Right cardiac atrium (tissue), 5 donors: ENCODE data around the gene TNFSF8. TPM values are rescaled to one million over a fixed set of nuclear protein-coding genes. Genes with fewer than 3 reads are reported as not detected.

ENCODE experiments used
- ATAC-seq, 2 donors: fragments of 200-7000 bp; cut with Tn5 transposase; one replicate each; pipeline versions ENCODE4 v1.8.0 to v1.9.1; 2020; ENCODE audit warnings: moderate library complexity in 2 of 2, mild to moderate bottlenecking in 1 of 2
- DNase-seq, 3 donors: peaks; one replicate each; pipeline ENCODE4 v3.0.0-alpha.2; 2020
- H3K27ac ChIP-seq: one replicate; pipeline ENCODE4 v1.5.1; 2013; ENCODE audit warnings: mild to moderate bottlenecking, low read length, control low read depth, moderate library complexity
- H3K27me3 ChIP-seq: one replicate; pipeline ENCODE4 v1.6.1; 2013; ENCODE audit not compliant: control insufficient read depth, insufficient read depth
- H3K4me1 ChIP-seq: one replicate; pipeline ENCODE4 v1.6.1; 2013; ENCODE audit warnings: low read length; ENCODE audit not compliant: control insufficient read depth, insufficient read depth
- H3K4me3 ChIP-seq: one replicate; pipeline ENCODE4 v1.5.1; 2013; ENCODE audit warnings: low read length, control low read depth
- H3K9me3 ChIP-seq: one replicate; pipeline ENCODE4 v1.6.1; 2013; ENCODE audit warnings: low read length; ENCODE audit not compliant: control insufficient read depth
- WGBS: extraction: QIAGEN DNeasy Blood & Tissue Kit; methylation state at CpG from one replicate; pipeline ENCODE4 v1.1.7; 2013; 5-methylcytosine and 5-hydroxymethylcytosine counted together
- intact Hi-C, 4 donors: fragments of 100-400 bp; cut with DNase I; formaldehyde crosslinking; loops; one replicate each; pipeline versions ENCODE4 v1.11.0 to v1.14.0; 2022 to 2023
- polyA plus RNA-seq: library from polyadenylated mRNA; stranded (reverse); fragments of 200-250 nt; gene quantifications from one replicate; pipeline ENCODE4 v1.2.3, GENCODE V29; 2013
- total RNA-seq, 4 donors: library from RNA; stranded (reverse); fragmentation: NEBNext Ultra II Directional; extraction: Animal tissue kit (Norgen Biotek cat#: 25700); gene quantifications; one replicate each; pipeline ENCODE4 v1.2.1, GENCODE V29; 2021
- donor health status: healthy with polysubstance abuse.
- donor health status: DM: no; HTN: yes; CAD: no.
- donor health status: DM: no; HTN: no; CAD: no.
- donor health status: DM: no; HTN: yes; CAD: no; lungs with severe emphysema.
- donor health status: DM: yes; HTN: yes; CAD: no.

The TNFSF8 gene
- total and polyA plus RNA-seq, 5 donors = 0.18 to 1.0 (median 0.86) TPM

DNA sequence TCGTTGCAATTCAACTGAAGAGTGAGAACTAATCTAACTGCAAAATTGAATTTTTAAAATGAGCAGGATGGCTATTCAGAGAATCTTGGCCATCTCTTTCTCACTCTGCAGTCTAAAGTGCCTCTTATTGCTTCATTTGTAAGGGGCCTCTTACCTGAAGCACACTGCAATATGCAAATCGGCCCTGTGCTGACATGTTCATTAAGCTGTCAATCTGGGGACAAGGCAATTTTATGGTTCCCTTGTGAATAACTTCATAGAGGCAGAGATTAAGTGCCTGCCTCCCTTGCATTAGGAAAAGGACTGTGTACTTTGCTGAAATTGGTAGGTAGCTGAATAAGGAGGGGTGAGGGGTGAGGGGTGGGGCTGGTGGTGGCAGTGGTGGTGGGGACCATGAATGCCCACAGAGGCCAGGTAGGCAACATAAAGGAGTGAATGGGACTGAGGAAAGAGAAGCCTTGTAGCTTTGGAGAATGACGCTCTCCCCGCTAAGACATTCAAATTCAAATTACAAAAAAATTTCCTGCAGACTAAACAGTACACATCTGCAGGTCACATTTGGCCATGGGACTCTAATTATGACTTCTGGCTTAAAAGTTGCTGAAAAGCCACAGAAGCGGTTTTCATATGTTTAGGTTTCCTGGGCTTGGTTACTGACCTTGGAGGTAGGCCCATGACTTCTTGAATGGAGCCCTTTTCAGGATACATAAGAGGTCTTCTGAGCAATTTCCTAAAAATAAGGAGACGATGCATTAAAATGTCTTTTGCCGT, 25.0 kb downstream of the TNFSF8 start:
- H3K9me3 ChIP-seq = no peaks in the 10 kb centered on the region
- intact Hi-C loops = loop anchor here in 3 of 4 donors (5.0 kb wide), 2 partner anchors 158 to 168 kb away; no protein-coding TSS in a partner anchor
- no peak overlapping the region for H3K4me3 ChIP-seq
- H3K27ac ChIP-seq = no peak overlapping the region
- 81% methylated on average over 7 of the region's 7 CpGs for WGBS
- H3K4me1 ChIP-seq = no peaks in the 10 kb centered on the region
- no peaks in the 10 kb centered on the region for H3K27me3 ChIP-seq
- ATAC-seq = no peak
- no peak for DNase-seq

DNA sequence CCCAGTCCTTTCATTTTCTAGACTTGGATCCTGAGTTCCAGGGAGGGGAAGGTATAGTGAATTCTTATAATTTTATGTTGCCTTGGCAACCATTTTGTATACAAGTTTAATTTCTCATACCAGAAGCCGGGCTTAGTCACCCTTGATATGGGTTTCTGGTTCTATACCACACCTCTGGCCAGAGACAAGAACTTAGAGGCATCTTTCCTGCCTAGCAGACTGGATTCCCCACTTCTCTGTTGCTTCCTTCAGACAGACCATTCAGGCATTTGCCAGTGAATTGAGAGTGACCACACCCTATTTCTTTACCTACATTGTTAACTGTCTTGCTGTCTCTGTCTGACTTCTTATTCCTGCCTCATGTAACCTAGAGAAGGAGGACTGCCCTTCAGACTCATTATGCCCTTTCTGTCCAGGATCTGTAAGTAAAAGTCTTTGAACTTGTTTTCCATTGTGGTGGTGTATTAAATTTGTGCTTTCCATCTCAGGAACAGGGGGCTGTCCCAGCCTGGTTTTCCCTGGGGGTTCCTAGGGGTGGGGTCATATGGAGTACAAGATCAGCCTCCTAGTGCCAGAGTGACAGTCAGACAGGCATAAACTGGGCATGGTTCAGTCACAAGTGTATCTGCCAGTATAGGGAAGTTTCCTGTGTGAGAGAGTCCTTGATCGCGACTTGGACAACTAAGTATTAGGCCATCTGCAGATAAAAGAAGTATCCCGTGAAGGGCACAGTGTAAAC, 27.4 kb downstream of the TNFSF8 start:
- H3K27ac ChIP-seq = no peak overlapping the region
- DNase-seq = no peak
- no peak overlapping the region for H3K4me3 ChIP-seq
- WGBS = 78% methylated on average over 4 of the region's 4 CpGs
- intact Hi-C loops = no loop called here
- H3K9me3 ChIP-seq = no peaks in the 10 kb centered on the region
- ATAC-seq = no peak
- no peaks in the 10 kb centered on the region for H3K4me1 ChIP-seq
- H3K27me3 ChIP-seq = no peaks in the 10 kb centered on the region

DNA sequence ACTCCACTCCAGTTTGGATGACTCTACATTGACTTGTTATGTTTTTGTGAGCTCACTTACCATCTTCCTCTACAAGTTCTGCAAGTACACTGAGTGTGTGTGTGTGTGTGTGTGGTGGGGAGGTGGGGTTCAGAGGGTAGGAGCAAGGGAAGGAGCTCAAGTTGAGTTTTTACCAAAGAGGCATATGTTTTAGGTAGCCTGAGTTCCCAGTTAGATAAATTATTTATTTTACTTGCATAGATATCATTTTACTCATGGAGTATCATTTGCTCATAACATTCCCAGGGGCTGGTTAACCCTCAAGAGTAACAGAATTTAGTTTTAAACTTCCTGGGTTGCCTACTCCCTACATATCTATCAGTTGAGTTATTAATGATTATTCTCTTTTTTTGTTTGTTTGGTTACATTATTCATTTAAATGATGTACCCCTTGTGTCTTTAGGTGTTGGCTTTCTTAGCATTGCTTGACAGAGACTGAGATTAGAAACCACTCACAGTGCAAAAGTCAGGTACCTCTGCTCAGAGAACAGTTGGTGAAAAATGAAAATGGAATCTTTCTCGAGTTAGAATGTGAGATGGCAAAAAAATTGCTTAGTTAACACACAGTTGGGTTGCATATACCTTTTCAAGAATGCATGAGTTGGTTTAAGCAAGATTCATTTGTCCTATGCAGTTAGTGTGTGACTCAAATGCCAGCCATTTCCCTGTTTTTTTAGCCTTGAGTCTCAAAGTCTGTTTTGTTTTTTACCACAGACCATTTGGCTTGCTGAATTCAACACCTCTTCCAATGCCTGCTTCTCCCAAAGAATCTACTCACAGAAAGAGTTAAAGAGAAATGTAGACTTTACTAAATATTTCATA, 29.2 kb downstream of the TNFSF8 start:
- no peak overlapping the region for H3K27ac ChIP-seq
- DNase-seq (no peak), ATAC-seq (no peak)
- no peaks in the 10 kb centered on the region for H3K9me3 ChIP-seq
- no peak overlapping the region for H3K4me3 ChIP-seq
- H3K4me1 ChIP-seq = no peaks in the 10 kb centered on the region
- intact Hi-C loops = no loop called here
- H3K27me3 ChIP-seq = no peaks in the 10 kb centered on the region
- WGBS = 69% methylated on average over 1 of the region's 1 CpG

DNA sequence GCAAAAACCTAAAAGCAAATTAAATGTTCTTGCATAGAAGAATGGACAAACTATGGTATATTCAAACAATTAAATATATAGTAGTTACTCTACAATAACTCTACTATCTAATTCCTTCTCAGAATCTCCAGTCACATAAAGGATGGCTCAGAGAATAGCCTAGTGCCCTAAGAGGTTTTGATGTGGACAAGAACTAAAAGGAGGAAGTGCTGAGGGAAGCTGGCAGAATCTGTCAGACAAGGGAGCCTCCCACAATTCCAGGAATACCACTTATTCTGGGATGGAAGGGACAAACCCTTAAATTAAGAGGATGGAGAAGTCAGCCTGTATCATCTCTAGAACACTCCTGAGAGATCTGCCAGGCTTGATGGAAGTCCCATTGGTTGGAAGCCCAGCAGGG, 30.4 kb downstream of the TNFSF8 start:
- H3K4me1 ChIP-seq = peaks cover 3% of the 10 kb centered on the region
- H3K27me3 ChIP-seq = no peaks in the 10 kb centered on the region
- H3K4me3 ChIP-seq = no peak overlapping the region
- H3K27ac ChIP-seq = no peak overlapping the region
- intact Hi-C loops = no loop called here
- ATAC-seq (no peak), DNase-seq (no peak)
- H3K9me3 ChIP-seq = no peaks in the 10 kb centered on the region

DNA sequence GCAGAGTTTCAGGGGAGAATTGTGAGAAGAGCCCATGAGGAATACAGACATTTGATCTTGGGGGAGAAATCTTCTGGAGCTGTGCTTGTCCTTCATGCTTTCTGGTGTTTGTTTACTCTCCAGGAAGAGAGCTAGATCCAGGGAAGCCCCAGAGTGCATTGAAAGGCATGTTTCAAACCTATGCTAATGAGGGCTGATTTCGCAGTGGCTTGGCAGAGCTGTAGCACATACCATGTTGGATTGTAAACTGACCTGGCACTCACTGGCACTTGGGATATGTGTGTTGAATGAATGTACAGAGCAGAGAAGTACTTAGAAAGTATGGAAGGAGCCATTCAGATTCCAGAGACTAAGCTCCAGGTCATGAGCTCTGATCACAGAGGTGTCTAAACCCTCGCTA, 30.9 kb downstream of the TNFSF8 start:
- intact Hi-C loops = no loop called here
- H3K4me1 ChIP-seq = peaks cover 4% of the 10 kb centered on the region
- no peaks in the 10 kb centered on the region for H3K27me3 ChIP-seq
- no peak overlapping the region for H3K27ac ChIP-seq
- 78% methylated on average over 2 of the region's 2 CpGs for WGBS
- H3K9me3 ChIP-seq = no peaks in the 10 kb centered on the region
- H3K4me3 ChIP-seq = no peak overlapping the region
- ATAC-seq (no peak), DNase-seq (no peak)

DNA sequence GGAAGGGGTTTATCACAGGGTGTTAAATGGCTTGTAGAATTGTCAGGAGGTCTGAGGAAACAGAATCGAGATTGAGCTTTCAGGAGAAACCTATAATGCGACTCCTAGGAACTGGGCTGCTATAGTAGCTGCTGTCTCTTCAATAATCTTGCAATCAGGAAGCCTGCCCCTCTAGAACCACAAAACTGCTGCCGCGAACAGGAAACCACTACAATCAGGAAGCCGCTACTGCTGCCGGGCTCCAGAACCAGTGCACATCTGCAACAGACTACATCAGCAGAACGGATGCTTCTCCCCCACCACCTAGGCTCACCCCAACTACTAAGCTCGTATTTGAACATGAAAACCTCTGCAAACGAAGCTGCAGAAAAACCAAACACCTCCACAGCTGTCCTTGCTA, 31.6 kb downstream of the TNFSF8 start:
- peak in 1 of 2 donors; percentile 74 for ATAC-seq
- Histone ChIP-seq H3K9me3 (no peaks in the 10 kb centered on the region), H3K27ac (no peak overlapping the region), H3K27me3 (no peaks in the 10 kb centered on the region), H3K4me1 (peaks cover 4% of the 10 kb centered on the region), H3K4me3 (no peak overlapping the region)
- DNase-seq = peak; percentile 28 to 78 (median 75)
- 52% methylated on average over 9 of the region's 9 CpGs for WGBS
- intact Hi-C loops = no loop called here

DNA sequence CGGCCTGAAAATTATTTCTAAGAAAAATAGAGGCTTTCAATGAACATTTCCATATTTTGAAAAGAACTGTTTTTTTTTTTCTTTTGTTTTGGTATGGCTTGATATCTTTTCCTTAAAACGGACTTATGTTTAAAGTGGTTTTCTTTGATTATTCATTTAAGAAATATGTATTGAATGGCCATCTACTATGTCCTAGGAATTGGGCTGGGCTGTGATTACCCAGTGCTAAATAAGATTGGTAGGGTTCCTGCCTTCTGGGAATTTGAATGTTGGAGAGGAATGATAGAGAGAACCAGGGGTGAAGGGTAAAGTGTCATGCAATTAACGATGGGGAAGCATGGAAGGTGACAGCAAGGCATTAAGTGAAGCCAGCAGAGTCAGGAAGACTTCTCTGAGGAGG, 33.2 kb downstream of the TNFSF8 start:
- Histone ChIP-seq H3K4me1 (peaks cover 4% of the 10 kb centered on the region), H3K4me3 (no peak overlapping the region), H3K9me3 (no peaks in the 10 kb centered on the region), H3K27me3 (no peaks in the 10 kb centered on the region), H3K27ac (no peak overlapping the region)
- 71% methylated on average over 3 of the region's 3 CpGs for WGBS
- DNase-seq (no peak), ATAC-seq (no peak)
- intact Hi-C loops = no loop called here

DNA sequence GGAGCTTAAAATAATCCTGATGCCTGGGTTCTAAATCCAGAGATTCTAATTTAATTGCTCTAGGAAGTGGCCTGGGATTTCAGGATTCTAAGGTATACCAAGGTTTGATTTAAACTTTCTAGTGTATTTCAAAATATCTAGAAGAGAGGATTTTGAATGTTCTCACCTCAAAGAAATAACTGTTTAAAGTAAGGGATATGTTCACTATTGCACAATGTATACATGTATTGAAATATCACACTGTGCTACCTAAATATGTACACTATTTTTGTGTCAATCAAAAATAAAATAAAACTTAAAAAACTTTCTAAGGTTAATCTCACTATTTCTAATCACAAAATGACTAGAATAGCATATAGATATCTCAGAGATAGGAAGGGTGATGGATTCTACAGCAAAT, 34.0 kb downstream of the TNFSF8 start:
- no peak for ATAC-seq
- H3K27me3 ChIP-seq = no peaks in the 10 kb centered on the region
- intact Hi-C loops = no loop called here
- no peak overlapping the region for H3K4me3 ChIP-seq
- no peaks in the 10 kb centered on the region for H3K9me3 ChIP-seq
- DNase-seq = no peak
- H3K4me1 ChIP-seq = peaks cover 4% of the 10 kb centered on the region
- no peak overlapping the region for H3K27ac ChIP-seq

DNA sequence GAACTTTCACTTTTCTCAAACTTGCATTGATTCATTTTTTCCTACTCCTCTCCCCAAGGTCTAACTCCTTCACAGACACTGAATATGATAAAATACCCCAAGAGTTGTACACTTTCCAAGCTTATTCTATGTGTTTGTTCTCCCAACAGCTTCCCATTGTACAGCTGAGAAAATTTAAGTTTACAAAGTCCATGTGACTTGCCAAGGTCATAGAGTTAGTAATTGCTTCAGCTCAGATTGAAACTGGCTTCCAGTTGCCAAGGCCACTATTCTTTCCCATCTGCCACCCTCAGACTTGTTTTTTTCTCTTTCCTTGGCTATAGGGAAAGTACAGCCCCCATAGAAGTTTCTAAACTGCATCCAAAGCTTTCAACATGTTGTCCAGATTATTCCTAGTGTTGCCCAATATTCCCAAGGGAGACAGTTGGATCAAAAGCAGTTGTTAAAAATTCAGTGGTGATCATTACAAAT, 34.8 kb downstream of the TNFSF8 start:
- no peak overlapping the region for H3K27ac ChIP-seq
- intact Hi-C loops = no loop called here
- DNase-seq (no peak), ATAC-seq (no peak)
- H3K4me3 ChIP-seq = no peak overlapping the region
- no peaks in the 10 kb centered on the region for H3K27me3 ChIP-seq
- H3K9me3 ChIP-seq = no peaks in the 10 kb centered on the region
- H3K4me1 ChIP-seq = peaks cover 4% of the 10 kb centered on the region

DNA sequence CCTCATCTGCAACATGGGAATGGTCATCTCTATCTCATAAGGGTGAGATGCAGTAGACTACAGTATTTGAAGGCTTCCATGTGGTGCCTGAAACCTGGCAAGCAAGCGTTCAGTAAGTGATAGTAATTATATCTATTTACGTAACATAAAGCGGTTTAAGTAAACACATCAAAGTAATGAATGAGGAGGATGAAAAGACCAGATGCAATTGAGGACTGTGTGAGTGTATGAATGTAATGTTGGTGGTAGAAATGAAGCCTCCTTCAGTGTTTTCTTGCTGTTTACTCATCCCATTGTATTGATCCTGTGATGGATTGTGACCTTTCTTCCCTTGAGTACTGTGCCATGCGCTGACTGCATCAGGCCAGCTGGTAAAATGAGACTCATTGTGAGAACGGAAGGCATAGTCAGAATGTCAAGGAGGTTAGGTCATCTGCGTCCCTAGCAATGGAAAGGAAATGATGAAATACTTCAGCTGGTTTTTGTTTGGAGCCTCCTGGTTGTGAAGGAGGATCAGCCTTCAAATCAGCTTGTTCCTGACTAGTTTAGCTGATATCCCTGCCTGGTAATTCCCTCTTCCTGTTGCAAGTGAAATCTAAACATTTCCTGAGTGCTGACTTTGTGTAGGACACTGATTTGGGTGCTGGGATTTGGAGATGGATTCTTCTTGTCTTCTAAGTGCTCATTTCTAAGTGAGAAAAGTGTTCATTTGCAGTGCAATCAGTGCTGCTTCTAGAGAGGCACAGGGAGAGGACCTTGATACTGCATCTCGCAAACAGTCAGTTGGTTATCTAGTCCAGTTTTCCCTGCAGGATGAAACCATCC, 35.6 kb downstream of the TNFSF8 start:
- intact Hi-C loops = no loop called here
- ATAC-seq = peak; percentile 78 to 93
- Histone ChIP-seq H3K27ac (no peak overlapping the region), H3K9me3 (no peaks in the 10 kb centered on the region), H3K27me3 (no peaks in the 10 kb centered on the region), H3K4me1 (peaks cover 4% of the 10 kb centered on the region), H3K4me3 (no peak overlapping the region)
- 47% methylated on average over 7 of the region's 7 CpGs for WGBS
- DNase-seq = peak in 1 of 3 donors; percentile 27
